ENCODE data around the gene MLX.
"Not testable (repeated sequence)": the region's sequence is repeated elsewhere in the genome, so short reads cannot be mapped to it uniquely, and the experiment has no call there.

Gene MLX

GRCh38 chr17:42579794-42580551 is 13.1 kb downstream of the MLX start:
- DNase-seq (ENCODE audit: low read depth): no peak

DNA sequence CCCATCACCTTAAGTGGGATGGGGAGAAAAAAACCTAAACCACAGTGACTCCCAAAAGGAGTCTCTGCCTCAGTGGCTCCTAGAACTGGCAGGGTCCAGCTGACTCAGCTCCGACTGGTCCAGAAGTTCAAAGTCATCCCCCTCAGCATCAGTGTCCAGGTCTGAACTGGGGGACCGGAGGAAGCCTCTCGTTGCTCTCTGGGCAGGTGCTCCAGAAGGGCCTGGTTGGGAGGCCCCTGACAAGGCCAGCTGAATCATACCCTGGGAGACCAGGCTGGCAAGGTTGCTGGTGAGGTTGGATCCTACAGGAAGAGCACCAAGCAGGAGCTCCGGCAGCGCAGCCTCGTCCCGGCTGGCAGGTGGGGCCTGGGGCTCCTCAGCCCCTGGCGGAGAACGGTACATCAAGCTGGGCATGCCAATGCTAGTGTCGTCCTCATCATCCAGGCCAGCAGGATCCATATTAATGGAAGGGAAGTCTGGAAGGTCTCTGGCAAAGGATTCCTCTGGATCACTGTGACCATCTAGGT is 14.9 kb downstream of the MLX start:
- DNase-seq (ENCODE audit: low read depth): no peak

- no peak for DNase-seq (ENCODE audit: low read depth)
These were observed 18.0 kb downstream of the MLX start for GRCh38 chr17:42584880-42585279.

DNA sequence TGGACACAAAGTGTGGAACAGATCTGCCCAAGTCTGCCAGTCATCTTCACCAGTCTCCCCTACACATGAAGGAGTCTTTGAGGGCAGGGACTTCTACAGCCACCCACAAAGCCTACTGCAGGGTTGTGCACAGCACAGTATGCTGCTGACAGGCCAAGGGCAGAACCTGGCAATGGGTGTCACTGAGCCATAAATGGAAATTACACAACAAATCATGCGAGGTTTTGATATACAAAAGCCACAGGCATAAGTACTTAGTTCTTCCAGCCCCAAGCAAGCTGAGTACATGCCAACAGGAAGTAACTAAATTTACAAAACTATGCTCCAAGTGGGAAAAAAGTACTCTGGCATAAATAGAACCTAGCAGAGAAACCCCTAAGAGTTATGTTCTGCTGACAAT is 18.5 kb downstream of the MLX start:
- no peak for DNase-seq (ENCODE audit: low read depth)

GRCh38 chr17:42586514-42587230 is 19.8 kb downstream of the MLX start:
- no peak for DNase-seq (ENCODE audit: low read depth)

GRCh38 chr17:42590886-42591285 is 24.0 kb downstream of the MLX start:
- no peak for DNase-seq (ENCODE audit: low read depth)

- DNase-seq (ENCODE audit: low read depth): no peak
These were observed 24.5 kb downstream of the MLX start for GRCh38 chr17:42591411-42591810.

GRCh38 chr17:42596386-42596785 is 29.5 kb downstream of the MLX start:
- DNase-seq (ENCODE audit: low read depth): no peak

- no peak for DNase-seq (ENCODE audit: low read depth)
These were observed 32.0 kb downstream of the MLX start for GRCh38 chr17:42598905-42599304.

DNA sequence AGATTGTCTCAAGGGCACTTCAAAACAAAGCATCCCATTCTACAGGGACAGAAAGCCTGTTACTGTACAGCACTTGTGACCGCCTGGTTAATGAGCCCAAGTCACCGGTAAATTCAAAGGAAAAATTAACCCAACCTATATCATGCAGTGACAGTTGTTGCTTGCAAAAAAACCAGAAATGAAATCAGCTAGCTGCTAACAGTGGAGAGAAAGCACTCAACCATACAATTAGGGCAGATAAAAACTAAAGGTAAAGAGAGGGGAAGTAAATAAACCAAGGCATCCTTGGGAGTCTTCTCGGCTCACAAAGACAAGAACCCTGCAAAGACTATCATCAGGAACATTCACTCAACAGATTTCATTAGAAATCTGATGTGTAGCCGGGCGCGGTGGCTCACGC is 36.4 kb downstream of the MLX start:
- DNase-seq (ENCODE audit: low read depth): no peak

GRCh38 chr17:42607769-42608168 is 40.9 kb downstream of the MLX start:
- no peak for DNase-seq (ENCODE audit: low read depth)

GRCh38 chr17:42608305-42609181 is 41.6 kb downstream of the MLX start:
- peak; percentile 1 for DNase-seq (ENCODE audit: low read depth)

- DNase-seq (ENCODE audit: low read depth): peak; percentile 99
These were observed 42.4 kb downstream of the MLX start, which contains the start of the genes RETREG3 and TUBG1 for GRCh38 chr17:42609182-42609813. TSS of gene RETREG3 (minus strand) at chr17:42609374. CDS start at chr17:42609324, 50 bp downstream. TSS of gene TUBG1 (plus strand) at chr17:42609683. CDS start at chr17:42609738, 55 bp downstream.

DNA sequence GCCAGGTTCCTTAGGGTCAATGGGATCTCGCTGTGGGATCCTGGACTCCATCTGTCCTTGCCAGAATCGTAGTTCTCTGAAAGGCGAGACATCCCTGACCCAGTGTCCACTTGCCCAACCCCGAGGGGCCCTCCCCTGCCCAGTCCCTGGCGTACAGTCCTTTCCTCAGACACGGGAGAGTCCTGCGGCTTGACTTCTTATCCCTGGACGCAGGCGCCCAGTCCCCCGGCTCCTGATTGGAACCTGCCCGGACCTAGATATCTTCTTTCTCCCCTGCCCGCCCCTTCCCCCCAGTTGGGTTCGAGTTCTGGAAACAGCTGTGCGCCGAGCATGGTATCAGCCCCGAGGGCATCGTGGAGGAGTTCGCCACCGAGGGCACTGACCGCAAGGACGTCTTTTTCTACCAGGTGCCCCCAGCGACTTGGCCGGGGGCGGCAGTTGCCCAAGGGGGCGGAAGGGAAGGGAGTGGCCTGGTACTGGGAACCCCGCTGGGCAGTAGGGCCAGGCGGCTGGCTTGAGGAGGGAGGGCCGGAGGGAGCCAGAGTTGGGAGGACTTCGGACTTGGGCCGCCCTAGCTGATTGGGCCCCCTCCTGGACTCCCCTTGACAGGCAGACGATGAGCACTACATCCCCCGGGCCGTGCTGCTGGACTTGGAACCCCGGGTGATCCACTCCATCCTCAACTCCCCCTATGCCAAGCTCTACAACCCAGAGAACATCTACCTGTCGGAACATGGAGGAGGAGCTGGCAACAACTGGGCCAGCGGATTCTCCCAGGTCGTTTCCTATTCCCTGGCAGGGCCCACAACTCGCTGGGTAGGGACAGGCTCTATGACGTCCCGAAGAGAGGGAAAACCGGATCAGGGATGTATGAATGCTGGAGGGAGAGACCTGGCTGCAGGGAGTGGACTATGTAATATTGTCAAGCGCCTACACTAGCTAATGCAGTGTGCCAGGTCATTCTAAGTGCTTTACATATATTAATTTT is 43.2 kb downstream of the MLX start:
- DNase-seq (ENCODE audit: low read depth): peak; percentile 6

DNA sequence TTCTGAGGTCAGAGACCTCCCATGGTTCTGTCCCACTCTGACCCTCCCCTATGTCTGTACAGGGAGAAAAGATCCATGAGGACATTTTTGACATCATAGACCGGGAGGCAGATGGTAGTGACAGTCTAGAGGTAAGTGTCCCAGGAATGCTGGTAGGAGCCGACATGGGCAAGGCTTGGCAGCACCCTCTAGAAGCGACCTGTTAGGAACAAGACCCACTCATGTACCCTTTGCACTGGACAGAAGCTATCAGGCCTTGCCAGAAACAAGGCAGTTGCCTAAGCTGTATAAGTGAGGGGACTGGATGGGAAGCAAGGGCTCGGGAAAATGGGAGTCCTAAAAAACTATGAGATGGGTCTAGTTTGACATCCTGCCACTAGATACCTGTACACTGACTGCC is 45.1 kb downstream of the MLX start:
- DNase-seq (ENCODE audit: low read depth): no peak

GRCh38 chr17:42613699-42614295 is 46.9 kb downstream of the MLX start:
- no peak for DNase-seq (ENCODE audit: low read depth)

GRCh38 chr17:42617956-42618431 is 51.1 kb downstream of the MLX start:
- DNase-seq (ENCODE audit: low read depth): no peak

DNA sequence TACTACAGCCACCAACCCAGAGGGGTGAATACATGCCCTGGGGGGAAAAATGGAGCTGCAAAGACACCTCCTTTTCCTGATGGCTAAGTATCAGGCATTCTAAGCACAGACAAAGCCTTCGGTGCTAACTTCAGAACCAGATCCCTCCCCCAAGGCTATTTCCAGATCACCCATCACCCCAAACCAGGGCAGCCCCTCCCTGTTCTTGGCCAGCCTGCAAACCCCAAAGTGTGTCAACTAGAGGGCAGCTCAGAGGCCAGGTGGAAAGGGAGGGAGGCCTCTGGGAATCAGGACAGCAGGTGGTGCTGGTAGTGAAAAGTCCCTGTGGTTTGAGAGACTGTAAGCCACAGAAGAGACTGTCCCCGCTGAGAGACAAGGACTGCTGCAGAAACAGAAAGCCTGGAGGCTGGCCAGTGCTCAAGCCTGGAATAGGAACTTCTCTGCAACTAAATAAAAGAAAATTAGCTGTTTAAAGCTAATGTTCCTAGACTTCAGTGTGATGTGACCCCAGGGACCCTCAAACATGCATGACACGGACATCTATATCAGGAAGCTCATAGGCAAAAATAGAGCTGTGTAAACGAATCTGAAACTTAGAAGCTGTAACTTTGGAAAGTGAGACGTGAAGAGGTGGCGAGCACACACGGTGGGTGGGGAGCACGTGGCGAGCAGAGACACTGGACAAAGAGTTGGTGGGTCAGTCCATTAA is 51.7 kb downstream of the MLX start:
- no peak for DNase-seq (ENCODE audit: low read depth)

DNA sequence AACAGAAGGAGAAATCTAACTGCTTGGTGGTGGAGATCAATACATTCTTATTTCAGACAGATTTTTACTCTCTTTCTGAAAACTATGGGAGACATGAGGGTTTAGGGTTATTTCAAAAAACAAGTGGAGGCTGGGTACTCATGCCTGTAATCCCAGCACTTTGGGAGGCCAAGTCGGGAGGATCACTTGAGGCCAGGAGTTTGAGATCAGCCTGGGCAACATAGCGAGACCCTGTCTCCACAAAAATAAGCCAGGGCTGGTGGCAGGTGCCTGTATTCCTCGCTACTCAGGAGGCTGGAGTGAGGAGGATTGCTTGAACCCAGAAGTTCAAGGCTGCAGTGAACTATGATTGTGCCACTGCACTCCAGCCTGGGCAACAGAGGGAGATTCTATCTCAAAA is 55.1 kb downstream of the MLX start:
- not testable (repeated sequence) for DNase-seq (ENCODE audit: low read depth)
